KMS-11 (cell line): ENCODE results near the gene PVALEF.

ENCODE experiments used
- H2AFZ ChIP-seq: fragments of 200-600 bp; sonication (generic); 2 replicates; pipeline ENCODE4 v1.6.1; 2016; ENCODE audit warnings: antibody characterized with exemption, mixed run types, low read depth
- H3K27ac ChIP-seq: fragments of 200-600 bp; sonication (generic); 2 replicates; pipeline ENCODE4 v1.6.1; 2016; ENCODE audit warnings: mild to moderate bottlenecking, mixed run types
- H3K27me3 ChIP-seq: fragments of 200-600 bp; sonication (generic); 2 replicates; pipeline ENCODE4 v1.6.1; 2017; ENCODE audit warnings: mild to moderate bottlenecking, low read depth, mixed run types, moderate library complexity; ENCODE audit not compliant: insufficient read depth
- H3K36me3 ChIP-seq: fragments of 200-600 bp; sonication (generic); 2 replicates; pipeline ENCODE4 v1.6.1; 2017; ENCODE audit warnings: mild to moderate bottlenecking, mixed run types; ENCODE audit not compliant: insufficient read depth
- H3K4me1 ChIP-seq: fragments of 200-600 bp; sonication (generic); 2 replicates; pipeline ENCODE4 v1.6.1; 2016; ENCODE audit warnings: mild to moderate bottlenecking, low read depth, mixed run types; ENCODE audit not compliant: poor library complexity, severe bottlenecking
- H3K4me2 ChIP-seq: fragments of 200-600 bp; sonication (generic); 2 replicates; pipeline ENCODE4 v1.7.0; 2016; ENCODE audit warnings: mild to moderate bottlenecking, mixed run types
- H3K4me3 ChIP-seq: fragments of 200-600 bp; sonication (generic); IDR thresholded peaks from 2 replicates; pipeline ENCODE4 v1.6.1; 2017; ENCODE audit warnings: low read depth, low read length, mixed read lengths; ENCODE audit not compliant: insufficient read depth
- H3K79me2 ChIP-seq: fragments of 200-600 bp; sonication (generic); 2 replicates; pipeline ENCODE4 v1.6.1; 2016; ENCODE audit warnings: low read depth, mixed run types; ENCODE audit not compliant: insufficient read depth
- H3K9ac ChIP-seq: fragments of 200-600 bp; sonication (generic); 2 replicates; pipeline ENCODE4 v1.6.1; 2016; ENCODE audit warnings: mild to moderate bottlenecking, mixed run types
- H4K20me1 ChIP-seq: fragments of 200-600 bp; sonication (generic); 2 replicates; pipeline ENCODE4 v1.6.1; 2016; ENCODE audit warnings: mild to moderate bottlenecking, mixed run types; ENCODE audit not compliant: insufficient read depth
- TF ChIP-seq, protein P1 (sequence below): fragments of 200-600 bp; sonication (generic); conservative IDR thresholded peaks from 2 replicates; pipeline ENCODE4 v1.6.1; 2017; ENCODE audit warnings: low read depth, mild to moderate bottlenecking, antibody characterized with exemption, low read length, moderate library complexity, mixed read lengths

PVALEF gene

DNA sequence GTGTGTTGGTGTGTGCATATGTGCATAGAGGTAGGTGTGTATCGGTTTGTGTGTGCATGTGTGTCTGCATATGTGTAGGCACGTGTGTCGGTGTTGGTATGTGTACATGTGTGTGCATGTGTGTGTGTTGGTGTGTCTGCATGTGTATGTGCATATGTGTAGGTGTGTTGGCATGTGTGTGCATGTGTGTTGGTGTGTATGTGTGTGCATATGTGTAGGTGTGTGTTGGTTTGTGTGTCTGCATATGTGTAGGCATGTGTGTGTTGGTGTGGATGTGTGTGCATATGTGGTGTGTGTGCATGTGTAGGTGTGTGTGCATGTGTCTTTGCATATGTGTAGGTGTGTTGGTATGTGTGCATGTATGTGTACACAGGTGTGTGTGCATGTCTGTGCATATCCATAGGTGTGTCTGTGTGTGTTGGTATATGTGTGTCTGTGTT is 4.6 kb downstream of the PVALEF start:
- H2AFZ ChIP-seq: no peak overlapping the region
- no peaks in the 10 kb centered on the region for H3K36me3 ChIP-seq
- peaks cover 91% of the 10 kb centered on the region for H3K27me3 ChIP-seq
- H3K9ac ChIP-seq: no peak overlapping the region
- no peak overlapping the region for H3K27ac ChIP-seq
- no peaks in the 10 kb centered on the region for H3K79me2 ChIP-seq
- H3K4me2 ChIP-seq: no peak overlapping the region
- TF ChIP-seq, protein P1, sequence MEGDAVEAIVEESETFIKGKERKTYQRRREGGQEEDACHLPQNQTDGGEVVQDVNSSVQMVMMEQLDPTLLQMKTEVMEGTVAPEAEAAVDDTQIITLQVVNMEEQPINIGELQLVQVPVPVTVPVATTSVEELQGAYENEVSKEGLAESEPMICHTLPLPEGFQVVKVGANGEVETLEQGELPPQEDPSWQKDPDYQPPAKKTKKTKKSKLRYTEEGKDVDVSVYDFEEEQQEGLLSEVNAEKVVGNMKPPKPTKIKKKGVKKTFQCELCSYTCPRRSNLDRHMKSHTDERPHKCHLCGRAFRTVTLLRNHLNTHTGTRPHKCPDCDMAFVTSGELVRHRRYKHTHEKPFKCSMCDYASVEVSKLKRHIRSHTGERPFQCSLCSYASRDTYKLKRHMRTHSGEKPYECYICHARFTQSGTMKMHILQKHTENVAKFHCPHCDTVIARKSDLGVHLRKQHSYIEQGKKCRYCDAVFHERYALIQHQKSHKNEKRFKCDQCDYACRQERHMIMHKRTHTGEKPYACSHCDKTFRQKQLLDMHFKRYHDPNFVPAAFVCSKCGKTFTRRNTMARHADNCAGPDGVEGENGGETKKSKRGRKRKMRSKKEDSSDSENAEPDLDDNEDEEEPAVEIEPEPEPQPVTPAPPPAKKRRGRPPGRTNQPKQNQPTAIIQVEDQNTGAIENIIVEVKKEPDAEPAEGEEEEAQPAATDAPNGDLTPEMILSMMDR: no peak
- no peaks in the 10 kb centered on the region for H4K20me1 ChIP-seq
- no peaks in the 10 kb centered on the region for H3K4me1 ChIP-seq
- H3K4me3 ChIP-seq: no peak overlapping the region

DNA sequence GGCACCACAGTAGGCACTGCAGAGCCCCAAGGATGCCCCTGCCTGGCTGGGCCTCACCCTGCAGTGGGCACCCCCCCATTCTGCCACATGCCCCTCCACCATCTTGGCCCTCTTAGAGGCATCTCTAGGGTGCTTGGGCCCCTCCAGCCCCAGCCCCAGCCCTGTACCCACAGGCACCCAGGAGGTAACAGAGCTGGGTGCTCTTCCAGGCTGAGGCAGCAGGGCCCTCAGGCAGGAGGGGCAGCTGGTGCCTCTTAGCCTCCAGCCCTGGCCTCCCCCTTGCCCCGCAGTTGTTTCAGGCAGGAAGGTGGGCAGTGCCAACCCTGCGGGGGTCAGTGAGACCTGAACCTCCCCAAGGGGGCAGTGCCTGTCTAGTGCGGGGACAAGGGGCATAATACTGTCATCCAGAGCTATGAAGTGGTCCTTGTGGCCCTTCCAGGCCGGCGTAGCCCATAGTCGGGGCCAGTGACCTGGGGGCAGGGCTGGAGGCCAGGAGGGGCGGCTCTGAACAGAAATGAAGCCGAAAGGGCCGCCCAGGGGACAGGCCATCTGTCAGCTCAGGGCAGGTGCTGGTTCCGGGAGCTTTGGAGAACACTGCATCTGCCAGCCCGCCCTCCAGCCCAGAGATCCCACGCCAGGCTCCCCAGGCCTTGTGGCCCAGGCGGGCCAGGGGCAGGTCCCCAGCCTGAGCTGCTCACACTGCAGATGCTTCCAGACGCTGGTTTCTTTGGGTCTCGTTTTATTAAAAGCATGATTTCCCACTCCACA is 5.6 kb downstream of the PVALEF start:
- peaks cover 92% of the 10 kb centered on the region for H3K27me3 ChIP-seq
- no peak overlapping the region for H3K4me2 ChIP-seq
- no peak overlapping the region for H2AFZ ChIP-seq
- no peak overlapping the region for H3K9ac ChIP-seq
- no peak overlapping the region for H3K27ac ChIP-seq
- H4K20me1 ChIP-seq: no peaks in the 10 kb centered on the region
- TF ChIP-seq, protein P1: no peak
- no peak overlapping the region for H3K4me3 ChIP-seq
- H3K79me2 ChIP-seq: no peaks in the 10 kb centered on the region
- no peaks in the 10 kb centered on the region for H3K36me3 ChIP-seq
- no peaks in the 10 kb centered on the region for H3K4me1 ChIP-seq

DNA sequence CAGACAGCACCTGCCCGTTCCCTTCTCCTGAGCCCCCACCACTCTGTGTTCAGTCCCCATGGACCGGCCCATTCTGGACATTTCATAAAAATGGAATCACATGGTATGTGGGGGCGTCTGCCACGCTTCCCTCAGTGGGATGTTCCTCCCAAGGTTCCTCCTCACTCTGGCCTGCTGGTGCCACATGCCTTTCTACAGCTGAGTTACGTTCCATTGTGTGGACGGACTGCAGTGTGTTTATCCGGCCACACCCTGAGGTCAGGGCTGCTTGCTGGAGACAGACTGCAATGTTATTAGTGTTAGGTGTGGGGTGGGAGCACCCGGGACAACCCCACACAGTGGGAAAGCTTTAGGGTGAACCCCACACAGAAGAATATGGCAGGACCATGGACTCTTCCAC is 6.6 kb downstream of the PVALEF start:
- Histone ChIP-seq H4K20me1 (no peaks in the 10 kb centered on the region), H3K4me1 (no peaks in the 10 kb centered on the region), H3K79me2 (no peaks in the 10 kb centered on the region), H3K9ac (no peak overlapping the region), H3K27me3 (peaks cover 97% of the 10 kb centered on the region), H2AFZ (no peak overlapping the region), H3K36me3 (no peaks in the 10 kb centered on the region), H3K4me2 (no peak overlapping the region), H3K27ac (no peak overlapping the region), H3K4me3 (no peak overlapping the region)
- TF ChIP-seq, protein P1: no peak

DNA sequence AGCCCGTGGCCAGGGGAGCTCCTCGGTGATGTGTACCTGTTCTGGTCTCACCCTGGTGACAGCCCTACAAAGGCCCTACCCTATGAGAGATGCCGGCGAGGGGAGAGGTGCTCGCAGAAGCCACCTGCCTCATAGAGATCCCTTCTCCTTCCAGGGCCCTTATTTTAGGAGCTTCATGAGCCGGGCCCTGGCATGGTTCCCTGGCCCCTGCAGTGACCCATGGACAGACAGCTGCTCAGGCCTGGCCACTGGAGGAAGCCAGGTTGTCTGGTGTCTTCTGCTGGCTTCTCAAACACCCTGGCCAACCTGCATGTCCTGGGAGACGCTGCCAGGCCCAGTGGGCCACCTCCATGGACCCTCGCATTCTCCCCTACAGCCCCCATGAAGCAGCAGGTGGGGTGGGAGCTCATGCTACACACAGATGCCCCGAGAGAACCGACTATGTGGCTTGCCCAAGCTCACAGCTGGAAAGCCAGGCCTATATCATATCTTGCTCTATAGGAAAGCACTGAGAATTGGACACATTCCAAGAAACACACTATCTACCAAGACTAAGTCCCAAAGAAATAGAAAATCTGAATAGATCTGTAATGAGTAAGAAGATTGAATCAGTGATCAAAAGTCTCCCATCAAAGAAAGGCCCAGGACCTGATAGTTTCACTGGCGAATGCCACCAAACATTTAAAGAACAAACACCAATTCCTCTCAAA is 7.9 kb downstream of the PVALEF start:
- Histone ChIP-seq H3K27me3 (peaks cover 95% of the 10 kb centered on the region), H3K4me1 (no peaks in the 10 kb centered on the region), H2AFZ (no peak overlapping the region), H3K4me2 (no peak overlapping the region), H3K79me2 (no peaks in the 10 kb centered on the region), H3K4me3 (no peak overlapping the region), H3K9ac (no peak overlapping the region), H4K20me1 (no peaks in the 10 kb centered on the region), H3K36me3 (no peaks in the 10 kb centered on the region), H3K27ac (no peak overlapping the region)
- TF ChIP-seq, protein P1: no peak
